Sigmoid colon (tissue), 4 donors: ENCODE data around the gene PRDM5.

Experiments used
- CTCF ChIP-seq, 4 experiments: fragments of 450-650 bp in 3 of 4; fragments of 200-600 bp in 1 of 4; IDR thresholded peaks; one replicate each; pipeline ENCODE4 v1.5.1; 2016 to 2019; ENCODE audit warnings: antibody characterized with exemption in 4 of 4, mild to moderate bottlenecking in 3 of 4, moderate library complexity in 2 of 4
- EP300 ChIP-seq, 4 donors: sonication (generic); formaldehyde crosslinking; IDR thresholded peaks; one replicate each; pipeline ENCODE4 v1.6.1; 2017; ENCODE audit warnings: antibody characterized with exemption in 4 of 4
- POLR2A ChIP-seq, 2 donors: fragments of 450-650 bp; IDR thresholded peaks; one replicate each; pipeline ENCODE4 v1.6.1; 2016; ENCODE audit warnings: antibody characterized with exemption in 2 of 2, mild to moderate bottlenecking in 2 of 2, moderate library complexity in 2 of 2
- POLR2AphosphoS5 ChIP-seq, 4 donors: sonication (generic); formaldehyde crosslinking; IDR thresholded peaks; one replicate each; pipeline ENCODE4 v1.6.1; 2017; ENCODE audit warnings: antibody characterized with exemption in 4 of 4

GRCh38 chr4:120929847-120930246 is 7.3 kb upstream of the PRDM5 start:
- no peak for TF ChIP-seq CTCF (IDR thresholded peaks at IDR 0.05)
- TF ChIP-seq EP300 (IDR thresholded peaks at IDR 0.05), result no peak
- no peak for TF ChIP-seq POLR2AphosphoS5 (IDR thresholded peaks at IDR 0.05)
- no peak for TF ChIP-seq POLR2A (IDR thresholded peaks at IDR 0.05)
